HG03558 (cell line): Measurements from ENCODE around the gene DRC3.
"Not testable (repeated sequence)": the region's sequence is repeated elsewhere in the genome, so short reads cannot be mapped to it uniquely, and the experiment has no call there.

Experiments
- ATAC-seq: cut with Tn5 transposase; IDR thresholded peaks from one replicate; pipeline ENCODE4 v1.9.1; 2021; ENCODE audit warnings: moderate number of reproducible peaks; ENCODE audit not compliant: unreplicated experiment; ENCODE audit errors: extremely low read depth

Gene DRC3

DNA sequence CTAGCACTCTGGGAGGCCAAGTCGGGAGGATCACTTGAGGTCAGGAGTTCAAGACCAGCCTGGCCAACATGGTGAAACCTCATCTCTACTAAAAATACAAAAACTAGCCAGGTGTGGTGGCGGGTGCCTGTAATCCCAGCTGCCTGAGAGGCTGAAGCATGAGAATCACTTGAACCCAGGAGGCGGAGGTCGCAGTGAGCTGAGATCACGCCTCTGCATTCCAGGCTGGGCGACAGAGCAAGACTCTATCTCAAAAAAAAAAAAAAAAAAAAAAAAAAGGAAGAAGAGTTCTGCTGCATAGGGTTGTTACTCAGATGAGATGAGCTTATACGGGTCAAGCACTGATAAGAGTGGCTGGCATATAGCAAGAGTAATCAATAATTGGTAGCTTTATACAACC lies 32.7 kb upstream of the DRC3 start:
- not testable (repeated sequence) for ATAC-seq

DNA sequence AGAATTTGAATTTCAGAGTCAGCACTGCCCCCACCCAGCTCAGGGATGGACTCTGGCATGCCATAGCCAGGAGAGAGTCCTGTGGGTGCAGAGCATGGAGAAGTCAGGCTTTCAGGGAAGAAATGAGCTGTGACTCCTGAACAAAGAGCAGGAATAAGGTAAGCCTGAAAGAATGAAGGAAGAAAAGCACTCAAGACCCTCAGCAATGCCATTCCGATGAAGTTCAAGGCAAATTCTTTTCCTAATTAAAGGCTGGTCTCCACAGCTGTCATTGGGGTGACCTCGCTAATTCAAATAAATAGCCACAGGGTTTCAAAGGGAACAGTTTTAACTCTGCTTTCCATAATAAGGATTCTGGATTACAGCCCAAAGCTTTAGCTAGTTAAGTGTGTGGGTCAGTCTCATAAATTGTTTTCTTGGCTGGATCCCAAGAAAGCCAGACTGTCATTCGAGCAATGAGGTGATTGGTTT lies 32.2 kb upstream of the DRC3 start:
- ATAC-seq = no peak

GRCh38 chr17:17941015-17941414 lies 31.6 kb upstream of the DRC3 start:
- no peak for ATAC-seq

GRCh38 chr17:17942846-17943245 lies 29.8 kb upstream of the DRC3 start:
- no peak for ATAC-seq

DNA sequence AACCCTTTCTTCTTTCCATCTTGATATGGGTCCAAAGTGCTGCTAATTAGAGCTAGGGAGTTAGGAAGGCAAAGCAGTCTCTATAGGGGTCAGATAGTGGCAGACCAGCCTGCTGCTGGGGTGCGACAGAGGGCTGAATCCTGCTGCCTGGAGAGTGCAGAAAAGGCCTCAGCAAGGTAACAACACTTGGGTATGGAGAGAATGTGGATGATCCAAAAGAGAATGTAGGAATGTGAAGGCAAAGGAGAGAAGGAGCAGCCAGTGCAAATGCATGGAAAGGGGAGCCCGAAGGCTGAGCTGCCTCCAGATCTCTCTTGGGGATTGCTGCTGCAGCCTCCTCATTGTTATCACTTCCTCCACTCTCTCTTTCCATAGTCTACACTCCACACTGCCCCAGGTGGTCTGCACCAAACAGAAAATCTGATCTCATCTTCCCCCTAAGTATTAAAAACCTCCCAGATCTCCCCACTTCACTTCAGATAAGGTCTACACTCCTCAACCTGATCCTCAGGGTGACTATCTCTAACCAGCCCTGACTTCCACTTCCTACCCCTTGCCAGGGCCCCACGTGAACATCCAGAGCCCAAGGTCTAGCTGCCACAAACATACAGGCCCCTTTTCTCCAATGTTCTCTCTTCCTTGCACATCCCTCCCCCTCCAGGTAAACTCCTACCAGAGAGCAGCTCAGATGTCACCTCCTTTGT lies 29.2 kb upstream of the DRC3 start:
- ATAC-seq = no peak

GRCh38 chr17:17944242-17944641 lies 28.4 kb upstream of the DRC3 start:
- no peak for ATAC-seq

- ATAC-seq = no peak
Measured at GRCh38 chr17:17944743-17945142, 27.9 kb upstream of the DRC3 start.

DNA sequence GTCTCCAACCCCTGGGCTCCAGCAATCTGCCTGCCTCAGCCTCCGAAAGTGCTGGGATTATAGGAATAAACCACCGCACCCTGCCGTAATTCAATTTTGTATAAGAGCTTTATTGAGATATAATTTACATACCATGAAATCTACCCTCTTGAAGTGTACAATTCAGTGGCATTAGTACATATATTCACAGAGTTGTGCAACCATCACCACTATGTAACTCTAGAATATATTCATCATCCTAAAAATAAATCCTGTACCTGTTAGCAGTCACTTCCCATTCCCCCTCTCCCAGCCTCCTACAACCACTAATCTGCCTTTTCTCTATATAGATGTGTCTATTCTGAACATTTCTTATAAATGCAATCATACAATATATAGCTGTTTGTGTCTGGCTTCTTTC lies 26.6 kb upstream of the DRC3 start:
- no peak for ATAC-seq

GRCh38 chr17:17947309-17947708 lies 25.4 kb upstream of the DRC3 start:
- ATAC-seq = no peak

GRCh38 chr17:17947966-17948365 lies 24.7 kb upstream of the DRC3 start:
- ATAC-seq = no peak

GRCh38 chr17:17950347-17950746 lies 22.3 kb upstream of the DRC3 start:
- no peak for ATAC-seq

DNA sequence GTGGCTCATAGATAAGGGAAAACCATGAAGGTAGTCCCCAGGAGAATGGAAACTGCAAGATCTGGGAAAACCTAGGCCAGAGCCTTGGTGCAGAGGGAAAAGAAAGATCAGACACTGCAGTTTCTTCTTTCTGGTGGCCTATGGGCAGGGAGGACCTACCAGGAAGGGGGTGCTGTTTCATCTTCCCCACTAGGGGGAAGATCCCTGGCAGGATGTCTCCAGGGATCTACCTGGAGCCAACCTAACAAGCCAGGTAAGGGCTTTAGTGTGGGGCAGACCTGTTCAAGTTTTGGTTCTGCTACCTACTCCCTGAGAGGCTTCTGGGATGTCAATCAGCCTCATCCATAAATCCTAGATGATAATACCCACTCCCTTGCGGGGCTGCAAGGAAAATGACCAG lies 21.9 kb upstream of the DRC3 start:
- no peak for ATAC-seq

GRCh38 chr17:17951524-17951923 lies 21.1 kb upstream of the DRC3 start:
- ATAC-seq = no peak

DNA sequence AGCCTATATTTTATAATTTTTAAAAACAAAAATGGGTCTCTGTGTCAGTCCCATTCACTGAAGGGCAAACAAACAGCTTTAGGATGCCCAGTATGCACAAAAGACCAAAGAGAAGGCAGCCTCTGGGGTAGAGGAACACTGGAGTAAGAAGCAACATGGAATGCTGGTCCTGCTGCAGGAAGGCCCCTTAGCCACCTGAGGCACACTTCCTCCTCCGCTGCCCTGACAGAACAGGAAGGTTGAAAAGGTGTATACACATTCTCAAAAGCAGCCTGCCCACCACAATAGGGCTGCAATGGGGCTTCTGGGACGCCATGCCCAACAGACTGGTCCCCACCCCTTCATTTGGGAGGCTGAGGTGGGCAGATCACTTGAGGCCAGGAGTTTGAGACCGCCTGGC lies 20.0 kb upstream of the DRC3 start:
- ATAC-seq = no peak

DNA sequence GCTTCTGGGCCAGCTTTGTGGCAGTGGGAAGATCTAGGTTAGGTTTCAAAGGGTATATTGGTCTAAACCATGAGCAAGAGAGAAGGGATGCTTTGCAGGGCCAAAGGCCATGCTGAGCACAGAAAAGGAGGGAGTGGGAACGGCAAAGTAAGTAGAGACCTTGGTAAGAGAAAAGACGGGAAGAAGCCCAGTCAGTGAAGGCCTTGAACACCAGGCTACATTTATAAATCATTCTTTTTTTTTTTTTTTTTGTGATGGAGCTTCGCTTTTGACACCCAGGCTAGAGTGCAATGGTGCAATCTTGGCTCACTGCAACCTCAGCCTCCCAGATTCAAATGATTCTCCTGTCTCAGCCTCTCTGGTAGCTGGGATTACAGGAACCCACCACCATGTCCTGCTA lies 18.6 kb upstream of the DRC3 start:
- ATAC-seq = no peak

DNA sequence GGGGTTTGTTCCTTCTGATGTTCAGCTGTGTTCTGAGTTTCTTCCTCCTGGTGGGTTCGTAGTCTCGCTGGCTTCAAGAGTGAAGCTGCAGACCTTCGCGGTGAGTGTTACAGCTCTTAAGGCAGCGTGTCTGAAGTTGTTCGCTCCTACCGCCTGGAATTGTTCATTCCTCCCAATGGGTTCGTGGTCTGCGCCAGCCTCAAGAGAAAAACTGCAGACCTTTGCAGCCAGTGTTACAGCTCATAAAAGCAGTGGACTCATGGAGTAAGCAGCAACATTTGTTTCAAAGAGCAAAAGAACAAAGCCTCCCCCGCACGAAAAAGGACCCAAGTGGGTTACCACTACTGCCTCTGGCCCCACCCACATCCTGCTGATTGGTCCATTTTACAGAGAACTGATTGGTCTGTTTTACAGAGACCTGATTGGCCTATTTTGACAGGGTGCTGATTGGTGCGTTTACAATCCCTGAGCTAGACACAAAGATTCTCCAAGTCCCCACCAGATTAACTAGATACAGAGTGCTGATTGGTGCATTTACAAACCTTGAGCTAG lies 16.8 kb upstream of the DRC3 start:
- not testable (repeated sequence) for ATAC-seq

DNA sequence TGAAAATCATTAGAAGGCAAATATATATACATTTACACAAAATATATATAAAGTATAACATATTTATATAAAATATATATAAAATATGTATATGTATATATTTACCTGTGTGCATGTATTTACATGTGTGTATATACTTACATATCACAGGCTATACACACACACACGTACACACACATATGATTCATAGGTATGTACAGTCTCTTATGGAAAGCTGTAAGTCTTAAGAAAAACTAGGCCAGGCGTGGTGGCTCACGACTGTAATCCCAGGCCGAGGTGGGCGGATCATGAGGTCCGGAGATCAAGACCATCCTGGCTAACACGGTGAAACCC lies 15.1 kb upstream of the DRC3 start:
- no peak for ATAC-seq

GRCh38 chr17:17958982-17959381 lies 13.7 kb upstream of the DRC3 start:
- ATAC-seq = no peak

DNA sequence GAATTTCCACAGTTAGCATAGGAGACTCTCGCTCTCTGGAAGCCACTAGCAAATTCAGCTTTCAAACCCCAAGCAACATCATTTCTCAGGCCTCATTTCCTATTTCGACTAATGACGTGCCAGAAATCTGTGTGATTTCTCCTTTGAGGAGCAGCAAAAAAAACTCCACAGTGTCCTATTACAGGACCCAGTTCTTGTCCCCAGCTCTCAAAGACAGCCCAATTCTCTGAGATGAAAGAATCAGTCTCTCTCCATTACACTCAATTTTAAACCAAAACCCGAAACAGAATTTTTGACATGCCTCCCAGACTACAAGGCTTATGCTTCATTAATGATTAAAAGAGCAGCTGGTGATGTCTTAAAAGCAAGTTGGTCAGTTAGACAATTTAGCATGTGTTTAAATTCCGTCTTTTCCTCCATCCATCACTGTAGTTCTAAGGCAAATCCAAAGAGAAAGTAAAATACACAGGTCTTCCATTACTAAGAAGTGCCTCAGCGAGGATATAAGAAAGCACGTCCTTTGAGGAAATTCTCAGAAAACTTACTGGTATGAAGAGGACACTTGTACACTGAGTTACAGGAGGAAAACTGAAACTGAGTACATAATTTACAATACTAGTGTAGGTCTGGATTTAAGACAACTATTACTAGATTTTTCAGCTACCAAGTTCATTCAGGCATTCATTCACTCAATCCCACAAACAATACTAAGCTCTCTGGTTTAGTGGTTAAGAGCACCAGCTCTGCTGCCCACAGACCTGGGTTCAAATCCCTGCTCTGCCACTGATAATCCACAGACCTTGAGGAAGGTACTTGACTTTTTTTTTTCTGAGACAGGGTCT lies 12.9 kb upstream of the DRC3 start:
- no peak for ATAC-seq

DNA sequence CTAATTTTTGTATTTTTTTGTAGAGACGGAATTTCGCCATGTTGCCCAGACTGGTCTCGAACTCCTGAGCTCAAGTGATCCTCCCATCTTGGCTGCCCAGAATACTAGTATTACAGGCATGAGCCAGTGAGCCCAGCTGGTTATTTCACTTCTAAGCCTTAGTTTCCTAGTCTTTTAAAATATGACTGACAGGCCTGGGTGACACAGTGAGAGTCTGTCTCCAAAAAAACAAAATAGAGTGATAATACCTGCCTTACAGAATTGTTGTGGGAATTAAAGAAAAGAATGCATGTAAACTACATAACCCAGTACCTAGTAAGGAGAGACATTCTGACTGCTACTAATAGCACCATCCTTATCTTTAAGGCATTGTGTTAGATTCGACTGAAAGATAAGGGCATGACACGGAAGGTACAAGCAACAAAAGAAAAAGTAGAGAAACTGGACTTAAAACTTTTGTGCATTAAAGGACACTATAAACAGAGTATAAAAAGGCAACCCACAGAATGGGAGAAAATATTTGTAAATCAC lies 12.1 kb upstream of the DRC3 start:
- no peak for ATAC-seq

DNA sequence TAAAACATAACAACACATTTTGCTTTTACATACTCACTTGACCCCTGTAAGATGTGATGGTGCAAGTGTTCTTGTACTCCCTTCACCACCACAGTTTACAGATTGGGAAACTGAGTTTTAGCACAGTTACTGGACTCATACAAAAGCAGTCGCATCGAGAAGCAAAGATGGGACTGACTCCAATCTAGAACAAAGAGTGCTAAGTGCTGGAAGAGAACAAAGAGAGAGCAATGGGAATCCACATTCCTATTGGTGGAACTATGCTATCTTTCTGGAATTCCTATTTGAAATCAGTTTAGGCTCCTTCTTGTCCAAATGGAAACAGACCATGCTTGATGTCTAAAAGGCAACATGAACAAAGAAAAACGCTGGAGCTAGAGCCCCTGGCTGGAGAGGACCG lies 9.6 kb upstream of the DRC3 start:
- no peak for ATAC-seq
